HG03469 (cell line): ENCODE results near the gene GOLGA8A.
"Not testable (repeated sequence)": the region's sequence is repeated elsewhere in the genome, so short reads cannot be mapped to it uniquely, and the experiment has no call there.

Experiments used
- ATAC-seq: cut with Tn5 transposase; IDR thresholded peaks from one replicate; pipeline ENCODE4 v1.9.1; 2021; ENCODE audit warnings: mild to moderate bottlenecking, moderate library complexity, moderate number of reproducible peaks; ENCODE audit not compliant: unreplicated experiment

Gene GOLGA8A

GRCh38 chr15:34437687-34438086, at the start of gene GOLGA8A:
Gene GOLGA8A, minus strand, starts transcription at chr15:34437808. Its CDS starts 48,117 bp downstream, at chr15:34389691.
- ATAC-seq, result peak; percentile 72

DNA sequence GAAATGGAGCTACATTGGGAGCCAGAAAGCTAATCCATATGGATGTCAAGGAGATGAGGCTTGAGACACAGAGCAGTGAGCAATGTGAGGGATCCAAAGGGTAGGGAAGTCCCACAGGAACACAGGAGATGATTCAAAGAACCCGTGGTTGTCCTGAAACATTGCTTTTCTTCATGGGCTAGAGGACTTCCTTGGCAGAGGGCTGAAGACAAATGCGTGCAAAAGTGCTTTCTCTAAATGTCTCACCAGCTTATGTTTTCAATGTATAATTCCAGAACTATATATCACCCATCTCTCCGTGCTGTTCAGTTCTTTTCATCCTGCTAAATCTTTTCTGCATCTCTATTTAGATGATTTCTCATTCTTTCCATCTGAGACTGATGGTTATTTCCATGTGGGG, 46.0 kb upstream of the GOLGA8A start:
- ATAC-seq, result no peak

- ATAC-seq, result no peak
Observed at GRCh38 chr15:34481370-34481769, 43.8 kb upstream of the GOLGA8A start.

- ATAC-seq, result no peak
Observed at GRCh38 chr15:34473840-34474239, 36.2 kb upstream of the GOLGA8A start.

DNA sequence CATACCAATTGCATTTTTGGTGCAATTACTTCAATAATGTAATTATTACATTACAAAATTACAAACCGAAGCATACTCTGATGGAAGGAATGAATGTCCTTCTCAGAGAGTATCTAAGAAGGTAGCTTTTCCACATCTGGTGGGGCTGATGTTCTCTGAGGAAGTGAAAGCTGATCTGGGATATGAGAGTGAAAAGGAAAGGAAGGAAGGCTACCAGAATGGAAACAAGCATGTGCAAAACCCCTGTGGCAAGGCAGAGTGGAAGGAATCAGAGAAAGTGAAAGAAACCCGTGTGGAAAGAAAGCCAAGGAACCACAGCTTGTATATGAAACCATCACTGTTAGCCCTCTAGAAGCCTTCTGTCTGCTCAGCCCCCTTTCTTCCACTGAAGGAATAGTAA, 35.3 kb upstream of the GOLGA8A start:
- ATAC-seq, result no peak

DNA sequence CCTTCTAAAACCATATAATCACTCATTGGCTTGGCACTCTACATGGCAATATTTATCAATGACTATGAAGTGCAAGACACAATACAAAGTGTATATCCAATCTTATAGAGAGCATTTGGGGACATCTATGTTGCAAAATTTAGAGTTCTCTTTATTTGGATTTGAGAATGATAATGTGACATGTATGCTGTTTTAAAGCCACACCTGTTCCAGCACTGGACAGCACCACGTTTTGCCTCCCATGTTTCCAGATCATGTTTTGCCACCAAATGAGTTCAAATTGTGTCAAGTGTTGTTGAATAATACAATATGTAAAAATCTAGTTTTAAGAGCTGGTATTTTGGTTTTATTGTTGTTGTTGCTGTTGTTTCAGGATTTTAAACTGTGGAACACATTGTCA, 33.3 kb upstream of the GOLGA8A start:
- no peak for ATAC-seq

- ATAC-seq, result no peak
Observed at GRCh38 chr15:34470091-34470490, 32.5 kb upstream of the GOLGA8A start.

GRCh38 chr15:34461730-34462129, 24.1 kb upstream of the GOLGA8A start:
- no peak for ATAC-seq

GRCh38 chr15:34460451-34460850, 22.8 kb upstream of the GOLGA8A start:
- no peak for ATAC-seq

GRCh38 chr15:34456658-34457057, 19.1 kb upstream of the GOLGA8A start:
- no peak for ATAC-seq

- no peak for ATAC-seq
Observed at GRCh38 chr15:34442891-34443290, 5.3 kb upstream of the GOLGA8A start.

DNA sequence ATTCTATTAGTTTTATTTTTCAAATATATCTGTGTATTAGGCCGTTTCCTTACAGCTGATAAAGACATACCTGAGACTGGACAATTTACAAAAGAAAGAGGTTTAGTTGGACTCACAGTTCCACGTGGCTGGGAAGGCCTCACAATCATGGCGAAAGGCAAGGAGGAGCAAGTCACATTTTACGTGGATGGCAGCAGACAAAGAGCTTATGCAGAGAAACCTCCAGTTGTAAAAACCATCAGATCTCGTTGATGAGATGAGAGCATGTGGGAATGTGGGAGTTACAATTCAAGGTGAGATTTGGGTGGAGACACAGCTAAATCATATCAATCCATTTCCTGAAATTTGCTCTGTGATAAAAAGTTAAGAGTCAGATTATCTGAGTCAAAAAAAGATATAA, 2.3 kb upstream of the GOLGA8A start:
- no peak for ATAC-seq

- no peak for ATAC-seq
Observed at GRCh38 chr15:34436956-34437442, 609 bp downstream of the GOLGA8A start.

GRCh38 chr15:34436126-34436955, 1.3 kb downstream of the GOLGA8A start:
- no peak for ATAC-seq

- ATAC-seq, result no peak
Observed at GRCh38 chr15:34435658-34436057, 1.9 kb downstream of the GOLGA8A start.

- no peak for ATAC-seq
Observed at GRCh38 chr15:34434627-34435305, 2.8 kb downstream of the GOLGA8A start.

DNA sequence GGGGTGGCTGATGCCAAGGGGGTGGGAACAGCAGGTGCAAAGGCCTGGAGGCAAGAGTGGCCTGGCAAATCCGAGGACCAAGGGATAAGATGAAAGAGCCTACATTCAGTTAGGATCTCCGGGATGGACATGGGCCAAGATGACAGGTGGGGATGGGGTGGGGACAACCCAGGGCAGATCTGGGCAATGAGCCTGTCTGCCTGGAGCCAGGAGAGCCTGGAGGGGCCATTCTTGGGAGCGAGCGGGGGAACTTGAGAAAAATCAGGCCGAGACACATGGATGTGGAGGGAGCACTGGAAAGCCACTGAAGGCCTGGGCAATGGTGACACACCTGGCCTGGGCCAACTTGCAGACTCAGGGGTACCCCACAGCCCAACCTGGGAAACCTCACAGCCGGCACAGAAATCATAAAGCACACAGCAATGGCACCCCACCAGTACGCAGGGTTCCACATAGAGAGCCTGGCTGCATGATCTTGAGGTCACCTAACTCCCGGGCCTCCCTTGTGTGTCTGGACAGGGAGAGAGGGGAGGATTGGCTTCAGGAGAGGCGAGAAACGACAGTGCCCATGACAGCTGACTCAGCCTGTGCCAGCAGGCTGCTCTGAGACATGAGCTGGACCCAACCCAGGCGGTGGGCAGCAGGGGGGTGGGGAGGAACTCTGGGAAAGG, 3.5 kb downstream of the GOLGA8A start:
- not testable (repeated sequence) for ATAC-seq

DNA sequence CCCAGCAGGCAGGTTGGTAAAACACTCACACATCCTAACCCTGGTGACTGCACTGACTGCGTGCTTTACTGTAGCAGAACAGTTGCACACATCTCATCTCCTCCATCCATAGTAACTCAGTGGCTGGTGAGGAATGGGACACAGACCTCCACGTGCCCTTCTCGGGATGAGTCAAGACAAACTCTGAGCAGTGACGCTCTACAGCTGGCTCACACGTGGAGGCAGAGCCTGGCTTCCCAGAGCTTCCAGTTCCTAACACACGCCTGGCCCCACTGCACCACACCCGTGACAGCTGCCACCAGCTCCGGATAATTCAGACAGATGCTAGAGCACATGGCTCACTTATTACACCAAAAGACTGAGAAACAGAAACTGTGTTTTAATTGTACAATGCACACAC, 7.0 kb downstream of the GOLGA8A start:
- not testable (repeated sequence) for ATAC-seq

- not testable (repeated sequence) for ATAC-seq
Observed at GRCh38 chr15:34423425-34424090, 14.1 kb downstream of the GOLGA8A start.

GRCh38 chr15:34420953-34421352, 16.7 kb downstream of the GOLGA8A start:
- ATAC-seq, result not testable (repeated sequence)

DNA sequence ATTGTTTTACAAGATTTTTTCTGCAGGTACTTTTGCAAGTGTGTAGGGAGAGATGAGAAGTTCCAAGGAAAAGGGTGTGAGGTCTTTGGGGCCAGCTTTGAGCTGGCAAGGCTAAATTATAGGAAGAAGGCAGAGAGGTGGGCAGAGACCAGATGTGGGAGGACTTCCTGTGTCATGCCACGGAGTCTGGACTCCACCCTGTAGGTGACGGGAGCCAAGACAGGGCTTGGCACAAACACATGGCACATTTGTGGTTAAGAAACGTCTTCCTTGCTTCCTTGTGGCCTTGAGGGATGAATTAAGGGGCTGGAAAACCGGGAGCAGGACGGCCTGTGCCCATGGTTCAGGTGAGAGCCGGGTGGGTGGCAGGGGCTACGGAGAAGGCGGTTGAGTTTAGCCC, 19.2 kb downstream of the GOLGA8A start:
- ATAC-seq, result not testable (repeated sequence)
